ENCODE results near the gene TET1.

The TET1 gene

GRCh38 chr10:68742397-68742796, 182.3 kb downstream of the TET1 start:
- peaks cover 44% of the 10 kb centered on the region for H3K36me3 ChIP-seq (ENCODE audit: low read length)
- TF ChIP-seq EZH2phosphoT487 (conservative IDR thresholded peaks at IDR 0.05; ENCODE audit: low read length) (no peak), CTCF (IDR thresholded peaks at IDR 0.05; ENCODE audit: insufficient read depth, low read length, poor library complexity, severe bottlenecking) (no peak)
- H4K20me1 ChIP-seq (ENCODE audit: low read depth, low read length) = peaks cover 6% of the 10 kb centered on the region; the same call in 1 of the 2 replicates

More at GRCh38 chr10:68742397-68742796, 182.3 kb downstream of the TET1 start:
- H3K4me2 ChIP-seq (ENCODE audit: low read depth, low read length, poor library complexity, severe bottlenecking) = no peak overlapping the region
- no peak overlapping the region for H3K4me3 ChIP-seq (ENCODE audit: insufficient read depth, low read length, poor library complexity, severe bottlenecking)
- peaks cover 7% of the 10 kb centered on the region; the same call in 1 of the 2 replicates for H3K79me2 ChIP-seq (ENCODE audit: insufficient read depth, low read length)
- H3K9me2 ChIP-seq (replicated peaks; ENCODE audit: insufficient read depth, low read length) = no peaks in the 10 kb centered on the region
- H3K27ac ChIP-seq (ENCODE audit: low read depth, low read length) = no peak overlapping the region
- no peak overlapping the region for H3K9ac ChIP-seq (ENCODE audit: low read length)
- no peaks in the 10 kb centered on the region for H3K9me3 ChIP-seq (ENCODE audit: insufficient read depth, low read length)
- H3F3A ChIP-seq (ENCODE audit: insufficient read depth) = peaks cover 4% of the 10 kb centered on the region; the same call in 1 of the 2 replicates
- no peak overlapping the region for H2AFZ ChIP-seq (ENCODE audit: low read depth, low read length, severe bottlenecking)
- H3K27me3 ChIP-seq (ENCODE audit: low read length) = no peaks in the 10 kb centered on the region
